Globus pallidus (tissue), 1 donor: ENCODE results near the gene SETDB1.

ENCODE experiments used
- DNase-seq: peaks from one replicate; pipeline ENCODE4 v3.0.0-alpha.2; 2015; ENCODE audit warnings: low spot score

The SETDB1 gene

DNA sequence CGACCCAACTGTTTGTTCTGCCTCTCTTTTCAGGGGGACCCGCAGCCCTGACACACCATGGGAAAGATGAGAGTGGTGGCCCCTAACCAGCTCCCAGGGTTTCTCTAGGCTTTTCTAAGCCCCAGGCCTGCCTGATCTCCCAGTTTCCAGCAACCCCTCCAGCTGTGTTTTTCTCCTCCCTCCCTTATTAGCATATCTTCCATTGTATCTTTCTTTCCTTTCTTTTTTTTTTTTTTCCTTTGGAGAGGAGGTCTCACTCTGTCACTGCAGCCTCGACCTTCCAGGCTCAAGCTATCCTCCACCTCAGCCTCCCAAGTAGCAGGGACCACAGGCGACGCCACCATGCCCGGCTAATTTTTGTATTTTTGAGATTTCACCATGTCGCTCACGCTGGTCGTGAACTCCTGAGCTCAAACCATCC, 50.2 kb downstream of the SETDB1 start:
- no peak for DNase-seq

DNA sequence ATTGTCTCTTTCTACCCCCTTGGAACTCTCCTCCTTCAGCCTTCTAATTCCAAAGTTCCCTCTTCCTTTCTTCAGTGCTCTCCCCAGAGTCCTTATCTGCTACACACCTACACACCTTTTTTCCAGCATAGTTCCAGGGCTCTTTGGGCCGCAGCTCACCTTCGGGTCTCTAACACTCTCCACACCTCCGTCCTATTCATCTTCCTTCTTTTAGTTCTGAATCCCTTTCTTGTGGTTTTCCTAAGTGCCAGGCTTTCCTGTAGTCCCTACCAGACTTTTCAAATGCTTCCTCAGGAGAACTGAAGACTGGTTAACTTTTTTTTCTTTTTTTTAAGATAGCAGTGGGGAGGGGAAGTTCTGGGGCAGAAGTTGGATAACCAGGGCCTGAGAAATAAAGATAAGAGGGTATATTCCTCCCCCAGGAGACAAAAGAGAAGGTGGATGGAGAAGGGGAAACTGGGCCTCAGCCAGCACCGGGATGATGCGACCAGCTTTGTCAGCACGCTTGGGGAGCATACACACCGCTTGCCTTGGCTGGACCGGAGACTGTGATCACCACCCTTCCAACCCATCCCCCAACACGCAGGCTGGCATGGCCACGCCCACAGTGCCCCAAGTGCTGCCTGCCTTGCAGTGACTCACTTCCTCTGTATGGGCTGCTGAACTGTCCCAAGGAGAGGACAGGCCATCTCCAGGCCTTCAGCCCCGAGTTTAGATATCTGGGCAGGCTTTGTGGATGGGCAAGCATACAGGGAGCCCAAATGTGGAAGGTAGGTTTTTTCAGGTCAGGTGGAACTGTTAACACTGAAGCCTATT, 50.9 kb downstream of the SETDB1 start:
- DNase-seq, result peak; percentile 89

DNA sequence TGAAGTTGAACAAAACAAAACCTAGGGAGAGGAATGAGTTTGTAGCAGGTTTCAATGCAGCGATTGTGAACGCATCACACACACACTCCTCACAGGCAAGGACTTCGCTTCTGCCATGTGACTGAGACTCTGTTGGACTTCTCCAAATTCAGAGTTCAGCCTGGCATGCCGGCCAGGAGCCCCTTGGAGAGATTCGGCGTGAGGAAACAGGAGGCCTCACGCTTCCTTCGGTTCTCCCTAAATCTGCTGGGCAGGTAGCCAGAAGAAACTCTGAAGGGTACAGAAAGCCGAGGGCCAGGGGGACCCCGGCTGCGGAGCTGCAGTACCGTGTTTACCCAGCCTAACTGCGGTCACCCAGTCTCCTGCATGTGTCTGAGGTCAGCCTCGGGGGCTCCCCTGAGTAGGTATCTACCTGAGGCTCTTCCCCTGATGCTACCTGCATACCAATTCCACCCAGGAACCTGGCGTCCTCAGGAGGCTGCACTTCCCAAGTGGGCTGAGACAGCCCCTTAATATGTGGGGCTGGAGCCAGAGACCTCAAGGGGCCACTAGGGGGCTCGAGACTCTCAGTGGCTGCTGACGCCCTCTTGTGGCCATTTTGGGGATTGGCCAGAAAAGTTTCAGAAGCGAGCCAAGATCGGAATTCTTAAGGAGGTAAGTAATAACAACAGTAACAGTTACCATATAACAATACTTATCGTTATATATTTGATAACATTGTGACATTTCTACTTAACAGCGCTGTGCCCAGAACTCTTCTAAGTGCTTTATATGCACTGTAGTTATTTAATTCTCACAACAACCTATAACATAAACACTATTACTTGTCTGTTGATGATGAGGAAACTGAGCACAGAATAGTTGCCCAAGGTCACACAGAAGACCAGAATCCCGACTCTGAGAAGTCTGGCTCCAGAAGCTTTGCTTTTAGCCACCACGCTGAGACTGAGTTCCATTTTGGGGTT, 53.2 kb downstream of the SETDB1 start:
- peak; percentile 87 for DNase-seq

DNA sequence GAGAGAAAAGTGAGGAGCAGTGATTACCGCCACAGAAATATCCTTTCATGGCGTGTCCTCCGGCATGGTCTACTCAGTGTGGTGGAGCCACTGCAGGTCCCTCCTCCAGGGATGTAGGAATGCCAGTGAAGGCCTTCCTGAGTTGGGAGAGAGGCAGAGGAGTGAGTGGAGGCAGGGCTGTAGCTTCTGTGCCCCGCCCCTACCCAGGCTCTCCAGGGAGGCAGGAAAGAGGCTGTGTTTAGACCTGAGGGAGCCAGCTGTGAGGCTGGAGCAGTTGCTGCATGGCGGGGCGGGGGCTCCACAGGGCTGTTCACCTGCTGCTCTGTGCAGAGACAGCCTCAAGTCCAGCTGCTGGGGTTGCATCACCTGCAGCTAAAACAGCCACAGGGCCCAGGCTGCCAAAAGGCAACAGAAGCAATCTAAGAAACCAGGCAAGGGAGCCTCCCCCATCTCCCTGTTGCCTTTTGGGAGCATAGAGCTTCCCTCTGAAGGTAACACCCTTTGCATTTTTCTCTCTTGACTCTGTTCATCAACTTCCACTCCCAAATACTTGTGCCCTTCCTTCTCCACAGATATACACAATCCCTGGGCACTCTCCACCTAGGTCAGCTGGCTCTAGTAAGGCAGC, 55.1 kb downstream of the SETDB1 start:
- DNase-seq, result no peak

DNA sequence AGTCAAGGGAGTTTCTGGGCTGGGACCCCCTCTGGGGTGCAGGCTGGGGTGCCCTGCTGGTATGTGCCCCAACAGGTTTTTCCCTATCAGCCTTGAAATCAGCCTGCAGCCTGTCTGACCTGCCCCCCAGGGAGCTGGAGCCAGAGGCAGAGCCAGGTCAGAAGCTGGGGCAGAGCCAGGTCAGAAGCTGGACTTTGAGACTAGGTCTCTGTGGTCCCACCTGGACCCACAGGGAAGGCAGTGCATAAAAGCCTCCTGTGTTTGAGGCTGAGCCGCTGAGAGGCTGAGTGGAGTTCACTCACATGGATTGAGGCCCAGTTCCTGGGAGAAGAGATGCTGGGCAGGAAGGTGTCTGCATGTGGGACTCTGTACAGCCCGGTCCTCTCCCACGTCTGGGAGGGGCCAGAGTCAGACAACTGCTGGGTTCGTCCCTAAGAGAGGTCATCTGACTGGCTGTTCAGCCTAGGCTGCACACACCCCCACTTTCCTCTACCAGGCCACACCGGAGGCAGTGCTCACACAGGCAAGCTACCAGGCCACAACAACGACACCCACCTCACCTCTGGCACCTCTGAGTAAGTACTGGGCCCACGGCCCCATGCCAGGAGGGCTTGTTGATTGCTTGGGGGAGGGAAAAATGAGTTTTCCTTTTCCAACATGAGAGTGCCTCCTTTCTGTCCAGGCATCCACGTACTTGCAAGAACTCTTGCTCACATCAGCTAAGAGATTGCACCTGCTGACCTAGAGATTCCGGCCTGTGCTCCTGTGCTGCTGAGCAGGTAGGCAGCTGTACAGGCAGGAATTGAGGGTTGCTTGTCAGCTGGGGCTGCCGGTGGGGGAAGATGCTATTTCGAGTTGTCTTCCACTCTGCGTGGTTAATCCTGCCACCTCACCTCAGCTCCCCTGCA, 55.9 kb downstream of the SETDB1 start, which contains the start of gene ANXA9:
Gene ANXA9, plus strand, starts transcription at position 488 of the 908 bp plus-strand sequence. CDS start 814 bp downstream, outside the sequence.
- DNase-seq, result no peak

DNA sequence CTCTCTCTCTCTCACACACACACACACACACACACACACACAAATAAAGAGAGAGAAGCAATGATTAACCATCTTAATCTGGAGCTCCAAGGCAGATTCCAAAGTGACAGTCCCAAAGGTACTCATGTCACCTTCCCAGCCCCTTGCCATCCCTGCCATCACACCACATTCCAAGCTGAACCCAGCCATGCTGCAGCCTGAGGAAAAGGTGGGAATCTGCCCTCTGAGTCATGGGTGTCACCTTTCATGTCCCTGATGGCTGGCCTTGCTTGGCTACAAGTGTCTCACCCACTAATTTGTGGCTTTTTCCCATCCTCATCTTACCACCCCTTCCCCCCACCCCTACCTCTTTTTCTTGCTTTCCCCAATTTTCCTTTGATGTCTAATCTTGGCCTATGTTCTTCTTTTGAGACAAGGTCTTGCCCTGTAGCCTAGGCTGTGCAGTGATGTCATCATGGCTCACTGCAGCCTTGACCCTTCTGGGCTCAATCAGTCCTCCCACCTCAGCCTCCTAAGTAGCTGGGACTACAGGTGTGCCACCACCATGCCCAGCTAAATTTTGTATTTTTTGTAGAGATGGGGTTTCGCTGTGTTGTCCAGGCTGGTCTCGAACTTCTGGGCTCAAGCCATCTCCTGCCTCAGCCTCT, 59.1 kb downstream of the SETDB1 start:
- DNase-seq, result no peak

DNA sequence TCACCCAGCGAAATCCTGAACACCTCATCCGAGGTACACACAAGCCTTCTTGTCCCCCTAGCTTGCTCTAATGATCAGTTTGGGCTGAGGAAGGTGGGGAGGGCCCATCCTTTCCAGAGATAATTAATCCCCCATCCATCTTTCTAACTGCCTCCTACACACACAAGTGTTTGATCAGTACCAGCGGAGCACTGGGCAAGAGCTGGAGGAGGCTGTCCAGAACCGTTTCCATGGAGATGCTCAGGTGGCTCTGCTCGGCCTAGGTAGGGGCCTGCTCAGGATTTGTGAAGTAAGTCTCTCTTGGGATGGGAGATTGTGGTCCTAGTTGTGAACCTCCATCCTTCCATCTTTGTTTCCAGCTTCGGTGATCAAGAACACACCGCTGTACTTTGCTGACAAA, 61.8 kb downstream of the SETDB1 start:
- no peak for DNase-seq

DNA sequence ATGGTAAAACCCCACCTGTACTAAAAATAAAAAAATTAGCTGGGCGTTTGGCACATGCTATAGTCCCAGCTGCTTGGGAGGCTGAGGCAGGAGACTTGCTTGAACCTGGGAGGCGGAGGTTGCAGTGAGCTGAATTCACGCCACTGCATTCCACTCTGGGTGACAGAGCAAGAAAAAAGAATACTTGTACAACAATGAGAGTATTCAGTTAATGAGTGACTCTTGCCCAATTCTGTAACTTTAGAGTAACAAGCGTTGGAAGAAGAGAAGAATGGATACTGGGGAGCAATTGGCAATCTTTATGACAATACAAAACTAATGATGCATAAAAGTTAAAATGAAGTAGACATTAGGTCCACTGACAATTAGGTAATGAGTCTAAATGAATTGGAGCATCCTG, 66.5 kb downstream of the SETDB1 start:
- DNase-seq, result no peak

DNA sequence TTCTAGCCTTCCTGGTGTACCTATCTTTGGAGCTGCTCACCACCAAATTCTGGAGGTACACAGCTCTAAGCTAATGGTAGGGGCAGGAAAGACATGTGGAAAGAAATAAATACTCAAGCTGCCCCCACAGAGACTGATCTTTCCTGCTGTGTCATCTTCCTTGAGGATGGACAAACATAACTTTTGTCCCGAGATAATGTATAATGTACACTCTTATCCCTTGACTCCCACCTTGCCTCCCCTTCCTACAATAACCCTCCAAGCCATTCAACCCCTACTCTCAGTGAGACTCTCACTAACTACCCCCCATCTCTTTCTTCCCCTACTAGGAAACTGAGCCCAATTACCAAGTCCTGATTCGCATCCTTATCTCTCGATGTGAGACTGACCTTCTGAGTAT, 68.1 kb downstream of the SETDB1 start:
- no peak for DNase-seq

DNA sequence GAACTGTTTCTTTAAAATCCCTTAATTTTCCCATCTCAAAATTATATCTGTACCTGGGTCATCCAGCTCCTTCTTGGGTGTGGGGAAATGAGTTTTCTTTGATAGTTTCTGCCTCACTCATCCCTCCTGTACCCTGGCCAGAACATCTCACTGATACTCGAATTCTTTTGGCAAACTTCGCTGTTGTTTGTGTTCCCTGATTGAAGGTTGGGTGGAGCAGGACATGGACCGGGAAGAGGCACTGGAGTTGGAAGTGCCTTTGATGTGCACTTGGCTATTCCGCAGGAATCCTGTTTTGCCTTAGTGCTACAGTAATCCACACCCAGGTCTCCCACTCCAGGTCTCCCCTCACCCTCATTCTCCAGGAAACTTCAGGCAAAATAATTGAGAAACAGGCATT, 69.3 kb downstream of the SETDB1 start:
- DNase-seq, result no peak

DNA sequence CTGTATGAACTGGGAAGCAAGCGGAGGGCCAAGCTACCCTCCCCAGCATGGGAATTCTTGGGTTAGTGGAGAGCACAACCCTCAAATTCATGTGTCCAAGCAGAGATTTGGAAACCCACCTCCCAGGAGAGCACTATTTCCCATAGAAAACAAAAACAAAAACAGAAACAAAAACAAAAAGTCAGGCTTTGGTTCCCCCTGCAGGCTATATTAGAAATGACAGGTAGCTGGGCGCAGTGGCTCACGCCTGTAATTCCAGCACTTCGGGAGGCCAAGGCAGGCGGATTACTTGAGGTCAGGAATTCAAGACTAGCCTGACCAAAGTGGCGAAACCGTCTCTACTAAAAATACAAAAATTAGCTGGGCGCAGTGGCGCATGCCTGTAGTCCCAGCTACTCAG, 69.7 kb downstream of the SETDB1 start:
- DNase-seq, result peak; percentile 49

DNA sequence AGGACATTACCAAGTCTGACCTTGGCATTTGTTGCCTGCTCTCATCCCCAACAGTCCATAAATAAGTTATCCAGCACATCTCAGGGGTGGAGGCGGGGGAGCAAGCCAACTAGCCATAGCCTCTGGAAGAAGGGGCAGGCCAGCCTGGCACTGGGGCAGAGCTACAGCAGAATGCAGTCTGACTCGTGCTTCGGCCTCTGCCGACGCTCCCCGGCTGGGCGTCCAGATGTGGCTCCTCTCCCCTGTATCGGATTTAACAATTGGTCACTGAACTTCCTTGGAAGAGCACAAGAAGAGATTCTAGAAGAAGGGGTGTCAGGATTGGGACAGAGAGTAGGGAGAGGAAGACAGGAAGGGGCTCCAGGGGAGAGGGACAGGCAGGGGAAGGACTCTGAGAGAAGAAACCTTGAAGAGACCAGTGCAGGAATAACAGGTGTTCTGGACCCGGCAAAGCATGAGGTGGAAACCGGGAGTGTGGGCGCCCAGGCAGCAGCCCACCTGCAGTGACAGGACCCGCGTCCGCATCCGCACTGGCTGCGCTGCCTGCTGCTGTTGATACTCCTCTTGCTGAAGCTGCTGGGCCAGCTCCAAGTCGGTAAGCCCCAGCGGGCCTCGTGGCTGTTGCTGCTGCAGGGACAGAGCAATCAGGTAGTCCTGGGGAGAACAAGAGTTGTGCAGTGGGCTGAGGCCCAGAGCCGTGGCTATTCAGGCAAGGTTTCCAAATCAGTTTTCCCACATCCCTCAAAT, 71.1 kb downstream of the SETDB1 start:
- DNase-seq, result no peak

DNA sequence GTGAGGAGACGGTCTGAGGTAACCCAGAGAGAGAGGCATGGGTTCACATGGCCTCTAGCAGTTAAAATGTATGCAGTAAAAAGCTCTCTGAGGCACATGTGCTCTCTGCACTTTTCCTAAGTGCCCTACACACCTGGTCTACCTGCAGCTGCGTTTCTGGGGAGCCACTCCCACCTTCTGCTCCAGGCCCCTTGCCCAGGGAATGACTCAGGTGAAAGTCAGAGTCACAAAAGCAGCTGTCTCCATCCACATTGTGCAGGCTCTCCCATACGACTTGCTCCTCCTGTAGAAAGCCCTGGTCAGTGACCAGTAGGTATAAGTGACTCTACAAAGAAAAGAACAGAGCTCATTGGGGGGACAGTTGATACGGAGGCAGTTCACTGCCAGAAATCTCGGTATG, 71.8 kb downstream of the SETDB1 start:
- no peak for DNase-seq

DNA sequence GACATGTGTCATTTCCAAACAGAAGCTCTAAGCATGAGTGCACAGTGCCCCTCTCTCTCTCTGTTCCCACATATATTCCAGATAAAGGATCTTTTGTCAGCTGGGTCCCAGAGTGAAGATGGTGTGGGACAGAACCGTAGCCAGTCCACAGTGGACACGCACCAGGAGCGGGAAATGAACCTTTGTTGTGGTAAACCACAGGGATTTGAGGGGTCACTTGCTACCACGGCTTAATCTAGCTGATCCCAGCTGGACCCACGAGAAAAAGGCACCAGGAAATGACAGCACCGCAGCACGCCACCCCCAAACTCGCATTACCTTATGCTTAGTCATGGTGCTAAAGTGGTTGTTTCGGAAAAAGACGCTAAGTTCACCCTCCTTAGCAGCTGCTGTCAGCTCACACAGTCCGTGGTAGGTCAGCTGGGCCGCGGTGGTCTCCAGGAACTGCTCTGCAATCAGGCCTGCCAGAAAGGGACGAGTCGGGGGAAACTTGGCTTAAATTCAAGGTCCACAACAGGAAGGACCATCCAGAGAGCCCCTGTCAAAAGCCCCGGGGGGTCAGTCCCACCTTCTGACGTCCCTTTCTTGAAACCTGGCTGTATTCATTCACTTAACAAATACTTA, 73.0 kb downstream of the SETDB1 start:
- DNase-seq, result peak; percentile 82

DNA sequence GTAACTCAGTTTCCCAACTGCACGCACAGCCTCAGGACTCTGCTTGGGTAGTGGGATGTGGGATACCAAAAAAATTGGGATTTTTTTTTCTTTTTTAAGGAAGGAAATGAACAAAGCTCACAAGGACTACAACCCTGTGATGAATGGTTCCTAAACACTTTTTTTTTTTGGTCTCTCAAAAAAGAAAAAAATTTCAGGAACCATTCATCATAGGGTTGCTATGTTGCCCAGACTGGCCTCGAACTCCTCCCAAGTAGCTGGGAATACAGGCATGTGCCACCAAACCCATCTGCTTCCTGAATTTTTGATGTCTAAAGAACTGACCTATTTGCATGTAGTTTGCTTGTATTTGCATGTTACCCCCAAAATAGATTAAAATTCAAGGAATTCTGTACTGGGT, 73.8 kb downstream of the SETDB1 start:
- no peak for DNase-seq

DNA sequence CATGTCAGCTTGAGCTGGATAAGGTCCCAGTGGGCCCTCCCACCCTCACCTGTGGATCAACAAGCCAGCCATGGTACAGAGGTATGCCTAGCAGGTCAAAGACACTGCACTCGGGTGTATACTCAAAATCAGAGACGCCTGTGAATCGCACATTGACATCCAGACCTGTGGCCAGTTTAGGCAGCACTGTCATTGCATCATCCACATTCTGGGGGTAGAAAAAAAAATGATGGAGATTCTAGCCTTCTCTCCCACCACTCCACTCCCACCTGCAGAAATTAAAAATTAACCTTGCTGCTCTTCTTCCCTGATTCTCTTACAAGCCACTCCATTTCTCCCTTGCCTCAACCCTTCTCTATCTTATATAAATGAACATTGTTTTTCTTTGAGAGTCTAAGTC, 74.2 kb downstream of the SETDB1 start:
- DNase-seq, result no peak

DNA sequence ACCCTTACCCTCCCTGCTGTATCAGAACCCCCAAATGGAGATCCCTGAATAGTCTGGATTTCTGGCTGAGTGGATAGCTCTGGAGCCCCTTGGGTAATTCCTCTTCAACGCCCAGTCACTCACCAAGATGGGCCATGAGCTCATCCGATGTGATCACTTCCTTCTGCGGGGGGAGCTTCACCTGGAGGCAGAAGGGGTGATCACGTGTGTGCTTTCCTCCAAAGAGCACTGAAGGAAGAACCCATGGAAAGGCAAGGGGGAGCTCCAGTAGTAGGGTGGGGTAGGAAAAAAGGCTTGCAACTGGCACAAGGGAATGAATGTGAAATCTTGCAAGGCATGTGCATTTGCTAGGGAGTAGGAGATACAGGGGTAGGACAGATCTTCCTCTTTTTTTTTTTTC, 75.4 kb downstream of the SETDB1 start:
- no peak for DNase-seq

DNA sequence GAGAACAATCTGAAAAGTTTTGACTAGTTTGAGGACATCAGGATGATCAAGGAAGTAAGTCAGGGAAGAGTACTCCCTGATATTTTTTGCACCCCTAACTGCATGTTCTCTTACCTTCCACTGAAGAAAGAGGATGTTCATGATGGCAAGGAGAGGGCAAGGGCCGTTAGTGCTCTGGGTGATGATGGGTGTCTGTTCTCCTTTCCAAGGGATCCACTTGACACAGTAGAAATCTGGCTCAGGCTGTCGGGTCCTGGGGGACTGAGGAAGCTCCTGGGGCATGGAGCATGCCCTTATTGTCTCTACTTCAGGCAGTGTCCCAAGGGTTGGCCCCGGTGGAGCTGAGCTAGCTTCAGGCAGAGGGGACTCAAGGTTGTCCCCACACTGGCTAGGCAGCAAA, 75.9 kb downstream of the SETDB1 start:
- no peak for DNase-seq

DNA sequence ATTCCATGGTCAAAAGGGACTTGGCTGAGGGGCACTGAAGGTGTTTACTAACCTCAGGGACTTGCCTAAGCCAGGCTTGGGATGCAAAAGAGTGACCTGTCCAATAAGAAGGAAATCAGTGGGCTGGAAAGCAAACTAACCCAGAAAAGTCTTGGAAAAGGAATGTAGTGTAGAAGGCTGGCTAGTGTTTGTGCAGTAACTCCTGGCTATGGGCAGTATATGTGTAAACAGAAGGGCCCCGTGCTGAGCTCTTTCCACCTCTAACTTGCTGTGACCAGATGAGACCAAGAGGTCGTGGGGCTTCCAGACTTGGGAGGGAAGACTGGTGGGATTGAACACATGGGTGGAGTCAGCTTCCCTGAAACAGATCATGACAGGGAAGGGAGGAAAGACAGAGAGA, 76.4 kb downstream of the SETDB1 start:
- no peak for DNase-seq

DNA sequence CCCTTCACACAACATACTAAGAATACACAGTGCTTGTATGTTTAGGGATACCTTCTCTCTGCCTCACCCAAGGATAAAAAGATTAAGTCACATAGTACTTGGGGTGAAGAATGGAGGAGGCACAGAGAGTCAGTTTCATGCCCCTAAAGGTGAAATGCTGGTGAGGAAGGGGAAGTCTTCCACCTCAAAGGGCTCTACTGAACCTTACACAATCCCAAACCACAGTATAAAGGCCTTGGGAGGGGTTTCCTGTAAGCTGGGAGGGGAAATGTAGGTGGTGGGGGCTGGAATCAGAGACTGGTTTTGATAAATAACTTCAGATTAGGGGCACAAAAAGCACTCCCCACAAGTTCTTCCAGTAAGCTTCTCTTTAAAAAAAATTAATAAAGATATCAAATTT, 77.0 kb downstream of the SETDB1 start:
- DNase-seq, result no peak
